Endothelial cell (in vitro differentiated cells): ENCODE results near the gene DCDC2B. TPM values are rescaled to one million over a fixed set of nuclear protein-coding genes. Genes with fewer than 3 reads are reported as not detected.
"Not testable (repeated sequence)": the region's sequence is repeated elsewhere in the genome, so short reads cannot be mapped to it uniquely, and the experiment has no call there.

Source experiments
- DNase-seq: peaks from one replicate; pipeline ENCODE4 v3.0.0; 2021; ENCODE audit warnings: low spot score
- H3K27ac Mint-ChIP-seq: one replicate; pipeline ENCODE4 v1.8.0; 2021; ENCODE audit warnings: mixed read lengths, inconsistent platforms; ENCODE audit not compliant: unreplicated experiment
- H3K27me3 Mint-ChIP-seq: one replicate; pipeline ENCODE4 v1.8.0; 2021; ENCODE audit warnings: mild to moderate bottlenecking, moderate library complexity, mixed read lengths, inconsistent platforms; ENCODE audit not compliant: unreplicated experiment
- H3K36me3 Mint-ChIP-seq: one replicate; pipeline ENCODE4 v1.8.0; 2021; ENCODE audit warnings: mild to moderate bottlenecking, low read depth, mixed read lengths, inconsistent platforms; ENCODE audit not compliant: unreplicated experiment
- H3K4me1 Mint-ChIP-seq: one replicate; pipeline ENCODE4 v1.8.0; 2021; ENCODE audit warnings: mild to moderate bottlenecking, mixed read lengths, inconsistent platforms; ENCODE audit not compliant: unreplicated experiment
- H3K4me3 Mint-ChIP-seq: one replicate; pipeline ENCODE4 v1.8.0; 2021; ENCODE audit warnings: mild to moderate bottlenecking, mixed read lengths, inconsistent platforms; ENCODE audit not compliant: unreplicated experiment
- H3K9me3 Mint-ChIP-seq: one replicate; pipeline ENCODE4 v1.8.0; 2021; ENCODE audit warnings: mixed read lengths, inconsistent platforms; ENCODE audit not compliant: unreplicated experiment
- long read RNA-seq: library from polyadenylated mRNA; unstranded; transcript quantifications from one replicate; pipeline ENCODE4 v2.0.0, GENCODE V29; 2020; ENCODE audit not compliant: unreplicated experiment
- total RNA-seq: library from RNA; stranded (reverse); fragmentation: NEBNext Ultra II Directional; extraction: Animal tissue kit (Norgen Biotek cat#: 25700); gene quantifications from one replicate; pipeline ENCODE4 v1.2.1, GENCODE V29; 2021; ENCODE audit not compliant: unreplicated experiment
- TF ChIP-seq, protein P1 (sequence below): fragments of 200-600 bp; sonication (generic); IDR thresholded peaks from one replicate; pipeline ENCODE4 v1.5.0; 2021; ENCODE audit warnings: antibody characterized with exemption; ENCODE audit not compliant: unreplicated experiment

Gene DCDC2B
- total RNA-seq: not detected
- long read RNA-seq: 0 reads

- DNase-seq: no peak
- no peak within 1 kb of the TSS for H3K27ac Mint-ChIP-seq
- no peaks in the 10 kb centered on the region for H3K9me3 Mint-ChIP-seq
- H3K27me3 Mint-ChIP-seq: peaks cover 9% of the 10 kb centered on the region
- H3K36me3 Mint-ChIP-seq: no peaks in the 10 kb centered on the region
- TF ChIP-seq, protein P1, sequence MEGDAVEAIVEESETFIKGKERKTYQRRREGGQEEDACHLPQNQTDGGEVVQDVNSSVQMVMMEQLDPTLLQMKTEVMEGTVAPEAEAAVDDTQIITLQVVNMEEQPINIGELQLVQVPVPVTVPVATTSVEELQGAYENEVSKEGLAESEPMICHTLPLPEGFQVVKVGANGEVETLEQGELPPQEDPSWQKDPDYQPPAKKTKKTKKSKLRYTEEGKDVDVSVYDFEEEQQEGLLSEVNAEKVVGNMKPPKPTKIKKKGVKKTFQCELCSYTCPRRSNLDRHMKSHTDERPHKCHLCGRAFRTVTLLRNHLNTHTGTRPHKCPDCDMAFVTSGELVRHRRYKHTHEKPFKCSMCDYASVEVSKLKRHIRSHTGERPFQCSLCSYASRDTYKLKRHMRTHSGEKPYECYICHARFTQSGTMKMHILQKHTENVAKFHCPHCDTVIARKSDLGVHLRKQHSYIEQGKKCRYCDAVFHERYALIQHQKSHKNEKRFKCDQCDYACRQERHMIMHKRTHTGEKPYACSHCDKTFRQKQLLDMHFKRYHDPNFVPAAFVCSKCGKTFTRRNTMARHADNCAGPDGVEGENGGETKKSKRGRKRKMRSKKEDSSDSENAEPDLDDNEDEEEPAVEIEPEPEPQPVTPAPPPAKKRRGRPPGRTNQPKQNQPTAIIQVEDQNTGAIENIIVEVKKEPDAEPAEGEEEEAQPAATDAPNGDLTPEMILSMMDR: no peak
- H3K4me3 Mint-ChIP-seq: no peak within 1 kb of the TSS
- H3K4me1 Mint-ChIP-seq: peaks cover 7% of the 10 kb centered on the region
Measured at GRCh38 chr1:32208891-32209328, at the start of gene DCDC2B. Gene DCDC2B, plus strand, starts transcription at chr1:32209089. Its CDS starts 5 bp downstream, at chr1:32209094.

DNA sequence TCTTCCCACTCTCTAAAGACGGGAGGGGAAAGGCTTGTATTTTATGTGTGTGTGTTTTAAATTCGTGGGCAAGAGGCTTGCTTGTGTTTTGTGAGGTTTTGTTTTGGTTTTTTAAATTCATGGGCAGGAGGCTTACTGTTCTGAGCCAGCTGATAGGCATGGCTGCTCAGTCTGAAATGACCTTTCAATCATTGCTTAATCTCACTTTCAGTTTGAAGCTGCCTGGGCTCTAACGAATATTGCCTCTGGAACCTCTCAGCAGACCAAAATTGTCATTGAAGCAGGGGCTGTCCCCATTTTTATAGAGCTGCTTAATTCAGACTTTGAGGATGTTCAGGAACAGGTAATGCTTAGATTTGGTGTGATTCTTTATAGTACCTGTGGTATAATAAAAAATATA, 49.7 kb upstream of the DCDC2B start:
- no peaks in the 10 kb centered on the region for H3K4me1 Mint-ChIP-seq
- H3K36me3 Mint-ChIP-seq: peaks cover 42% of the 10 kb centered on the region
- H3K9me3 Mint-ChIP-seq: no peaks in the 10 kb centered on the region
- no peak overlapping the region for H3K4me3 Mint-ChIP-seq
- no peak overlapping the region for H3K27ac Mint-ChIP-seq
- no peaks in the 10 kb centered on the region for H3K27me3 Mint-ChIP-seq
- TF ChIP-seq, protein P1: no peak
- no peak for DNase-seq

DNA sequence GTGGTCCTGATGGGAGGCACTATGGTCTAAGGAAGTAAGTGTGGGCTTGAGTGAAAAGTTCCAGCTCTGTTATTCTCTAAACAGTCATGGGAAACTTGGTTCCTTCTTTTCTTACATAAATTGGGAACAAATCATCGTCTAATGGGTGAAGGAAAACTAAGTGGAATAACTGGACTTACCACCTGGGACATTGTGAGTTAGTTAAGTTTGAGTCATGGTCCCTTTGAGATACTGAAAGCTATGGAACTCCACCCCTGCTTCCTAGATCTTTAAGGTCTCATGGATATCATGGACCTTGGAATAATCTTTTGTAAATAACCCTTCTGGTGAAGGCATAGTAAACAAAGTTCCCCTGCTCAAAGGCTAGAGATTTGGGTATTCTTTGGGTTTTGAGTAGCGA, 45.5 kb upstream of the DCDC2B start:
- H3K9me3 Mint-ChIP-seq: no peaks in the 10 kb centered on the region
- no peak overlapping the region for H3K27ac Mint-ChIP-seq
- peaks cover 30% of the 10 kb centered on the region for H3K36me3 Mint-ChIP-seq
- TF ChIP-seq, protein P1: no peak
- no peaks in the 10 kb centered on the region for H3K4me1 Mint-ChIP-seq
- no peaks in the 10 kb centered on the region for H3K27me3 Mint-ChIP-seq
- no peak for DNase-seq
- H3K4me3 Mint-ChIP-seq: no peak overlapping the region

GRCh38 chr1:32165633-32166032, 43.3 kb upstream of the DCDC2B start:
- H3K27ac Mint-ChIP-seq, H3K9me3 Mint-ChIP-seq, H3K4me3 Mint-ChIP-seq, H3K4me1 Mint-ChIP-seq, DNase-seq, H3K27me3 Mint-ChIP-seq: not testable (repeated sequence)
- H3K36me3 Mint-ChIP-seq: peaks cover 32% of the 10 kb centered on the region

DNA sequence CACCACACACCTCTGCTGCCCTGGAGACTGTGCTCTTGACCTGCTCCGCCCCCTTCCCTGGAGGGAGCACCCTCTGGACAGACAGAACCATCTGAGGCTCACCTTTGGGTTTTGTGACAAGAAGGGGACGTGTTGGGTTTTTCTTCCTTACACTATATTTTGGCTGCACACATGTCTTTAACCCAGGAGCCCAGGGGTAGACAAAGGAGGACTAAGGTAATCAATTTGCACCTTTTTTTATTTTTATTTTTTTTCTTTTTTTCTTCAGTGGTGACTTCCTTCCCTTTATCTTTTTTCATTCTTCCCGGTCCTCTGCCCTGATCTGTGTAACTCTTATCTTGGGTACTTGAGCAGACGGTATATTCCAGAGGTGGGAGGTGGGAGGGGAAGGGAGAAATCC, 37.9 kb upstream of the DCDC2B start:
- H3K4me1 Mint-ChIP-seq: peaks cover 23% of the 10 kb centered on the region
- no peak for DNase-seq
- peak overlapping the region; percentile 36 for H3K27ac Mint-ChIP-seq
- H3K36me3 Mint-ChIP-seq: peaks cover 32% of the 10 kb centered on the region
- no peak overlapping the region for H3K4me3 Mint-ChIP-seq
- H3K9me3 Mint-ChIP-seq: no peaks in the 10 kb centered on the region
- TF ChIP-seq, protein P1: no peak
- H3K27me3 Mint-ChIP-seq: peaks cover 6% of the 10 kb centered on the region
